WTC11 (cell line): ENCODE data around the gene ADAMTSL5.

Source experiments
- FOXP4 ChIP-seq: sonication (generic); formaldehyde crosslinking; IDR thresholded peaks from 2 replicates; pipeline ENCODE4 v1.8.0; 2022; ENCODE audit warnings: mild to moderate bottlenecking, missing genetic modification reagents
- JUN ChIP-seq: sonication (generic); formaldehyde crosslinking; IDR thresholded peaks from 2 replicates; pipeline ENCODE4 v1.8.0; 2023; ENCODE audit warnings: mild to moderate bottlenecking, missing genetic modification reagents
- NFYB ChIP-seq: sonication (generic); formaldehyde crosslinking; conservative IDR thresholded peaks from 2 replicates; pipeline ENCODE4 v1.8.0; 2022; ENCODE audit warnings: low read depth, missing genetic modification reagents
- SP1 ChIP-seq: sonication (generic); formaldehyde crosslinking; conservative IDR thresholded peaks from 2 replicates; pipeline ENCODE4 v1.8.1; 2022; ENCODE audit warnings: missing genetic modification reagents
- TP53 ChIP-seq: sonication (generic); formaldehyde crosslinking; IDR thresholded peaks from 2 replicates; pipeline ENCODE4 v1.8.1; 2023; ENCODE audit warnings: mild to moderate bottlenecking, missing genetic modification reagents
- USF2 ChIP-seq: sonication (generic); formaldehyde crosslinking; IDR thresholded peaks from 2 replicates; pipeline ENCODE4 v1.8.1; 2023; ENCODE audit warnings: mild to moderate bottlenecking, missing genetic modification reagents, moderate library complexity
- ZNF232 ChIP-seq: sonication (generic); formaldehyde crosslinking; IDR thresholded peaks from 2 replicates; pipeline ENCODE4 v1.8.0; 2022; ENCODE audit warnings: mild to moderate bottlenecking, missing genetic modification reagents
- TF ChIP-seq, protein P1 (sequence below): fragments of 200-600 bp; IDR thresholded peaks from 2 replicates; pipeline ENCODE4 v1.8.0; 2022; ENCODE audit warnings: antibody characterized with exemption

GRCh38 chr19:1510807-1511206, 2.0 kb downstream of the ADAMTSL5 start:
- no peak for TF ChIP-seq NFYB (CRISPR knock-in tag)
- TF ChIP-seq, protein P1, sequence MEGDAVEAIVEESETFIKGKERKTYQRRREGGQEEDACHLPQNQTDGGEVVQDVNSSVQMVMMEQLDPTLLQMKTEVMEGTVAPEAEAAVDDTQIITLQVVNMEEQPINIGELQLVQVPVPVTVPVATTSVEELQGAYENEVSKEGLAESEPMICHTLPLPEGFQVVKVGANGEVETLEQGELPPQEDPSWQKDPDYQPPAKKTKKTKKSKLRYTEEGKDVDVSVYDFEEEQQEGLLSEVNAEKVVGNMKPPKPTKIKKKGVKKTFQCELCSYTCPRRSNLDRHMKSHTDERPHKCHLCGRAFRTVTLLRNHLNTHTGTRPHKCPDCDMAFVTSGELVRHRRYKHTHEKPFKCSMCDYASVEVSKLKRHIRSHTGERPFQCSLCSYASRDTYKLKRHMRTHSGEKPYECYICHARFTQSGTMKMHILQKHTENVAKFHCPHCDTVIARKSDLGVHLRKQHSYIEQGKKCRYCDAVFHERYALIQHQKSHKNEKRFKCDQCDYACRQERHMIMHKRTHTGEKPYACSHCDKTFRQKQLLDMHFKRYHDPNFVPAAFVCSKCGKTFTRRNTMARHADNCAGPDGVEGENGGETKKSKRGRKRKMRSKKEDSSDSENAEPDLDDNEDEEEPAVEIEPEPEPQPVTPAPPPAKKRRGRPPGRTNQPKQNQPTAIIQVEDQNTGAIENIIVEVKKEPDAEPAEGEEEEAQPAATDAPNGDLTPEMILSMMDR = no peak
- no peak for TF ChIP-seq FOXP4 (CRISPR knock-in tag)
- no peak for TF ChIP-seq ZNF232 (CRISPR knock-in tag)
- no peak for TF ChIP-seq SP1 (CRISPR knock-in tag)
- no peak for TF ChIP-seq JUN (CRISPR knock-in tag)
- no peak for TF ChIP-seq USF2 (CRISPR knock-in tag)
- no peak for TF ChIP-seq TP53 (CRISPR knock-in tag)
